Hippocampal formation (tissue), 2 donors: Measurements from ENCODE around the gene MKX.

ENCODE experiments used
- DNase-seq, 2 donors: peaks; one replicate each; lab custom pipeline; 2025; lab: John Stamatoyannopoulos, UW

Gene MKX

GRCh38 chr10:27742195-27743011, 3.2 kb downstream of the MKX start:
- peak; percentile 20 to 32 for DNase-seq

GRCh38 chr10:27741173-27742091, 4.2 kb downstream of the MKX start:
- no peak for DNase-seq

GRCh38 chr10:27736396-27736795, 9.2 kb downstream of the MKX start:
- no peak for DNase-seq

- DNase-seq: no peak
These were observed 15.6 kb downstream of the MKX start for GRCh38 chr10:27730041-27730440.

GRCh38 chr10:27728338-27728737, 17.3 kb downstream of the MKX start:
- no peak for DNase-seq

GRCh38 chr10:27724287-27724686, 21.3 kb downstream of the MKX start:
- DNase-seq: no peak

GRCh38 chr10:27723436-27723835, 22.2 kb downstream of the MKX start:
- no peak for DNase-seq

GRCh38 chr10:27720529-27720928, 25.1 kb downstream of the MKX start:
- no peak for DNase-seq

- DNase-seq: no peak
These were observed 26.6 kb downstream of the MKX start for GRCh38 chr10:27719052-27719451.

- DNase-seq: no peak
These were observed 27.8 kb downstream of the MKX start for GRCh38 chr10:27717861-27718260.

- no peak for DNase-seq
These were observed 28.4 kb downstream of the MKX start for GRCh38 chr10:27717224-27717623.

- no peak for DNase-seq
These were observed 29.1 kb downstream of the MKX start for GRCh38 chr10:27716521-27716920.

- no peak for DNase-seq
These were observed 30.1 kb downstream of the MKX start for GRCh38 chr10:27715505-27715904.

- DNase-seq: no peak
These were observed 31.3 kb downstream of the MKX start for GRCh38 chr10:27714349-27714748.

GRCh38 chr10:27713941-27714340, 31.7 kb downstream of the MKX start:
- DNase-seq: no peak

- no peak for DNase-seq
These were observed 35.6 kb downstream of the MKX start for GRCh38 chr10:27710014-27710413.

- DNase-seq: no peak
These were observed 36.3 kb downstream of the MKX start for GRCh38 chr10:27709304-27709703.

- DNase-seq: no peak
These were observed 43.6 kb downstream of the MKX start for GRCh38 chr10:27701938-27702537.

GRCh38 chr10:27699776-27700175, 45.8 kb downstream of the MKX start:
- DNase-seq: no peak

- no peak for DNase-seq
These were observed 46.7 kb downstream of the MKX start for GRCh38 chr10:27698961-27699360.

- no peak for DNase-seq
These were observed 49.2 kb downstream of the MKX start for GRCh38 chr10:27696466-27696865.

GRCh38 chr10:27695706-27696105, 49.9 kb downstream of the MKX start:
- DNase-seq: no peak

GRCh38 chr10:27695088-27695487, 50.5 kb downstream of the MKX start:
- DNase-seq: no peak
